H9 (cell line): ENCODE measurements around the gene BICD1. TPM values are rescaled to one million over a fixed set of nuclear protein-coding genes. Genes with fewer than 3 reads are reported as not detected.
A peak's percentile ranks its signal among the peaks of the same experiment; 100 is the strongest.

Experiments used
- DNase-seq: peaks from one replicate; pipeline ENCODE4 v3.0.0-alpha.2; 2017
- H2AFZ ChIP-seq: one replicate; pipeline ENCODE4 v1.6.1; 2013; ENCODE audit warnings: mild to moderate bottlenecking, low read length, control low read depth, moderate library complexity
- H2AK5ac ChIP-seq: 2 replicates; pipeline ENCODE4 v1.6.1; 2013; ENCODE audit warnings: low read length, control low read depth, mixed read lengths; ENCODE audit not compliant: insufficient read length
- H2BK120ac ChIP-seq: one replicate; pipeline ENCODE4 v1.6.1; 2013; ENCODE audit warnings: low read depth, mild to moderate bottlenecking, low read length, control low read depth, inconsistent platforms; ENCODE audit not compliant: poor library complexity, severe bottlenecking
- H2BK12ac ChIP-seq: 2 replicates; pipeline ENCODE4 v1.6.1; 2013; ENCODE audit warnings: low read length, control low read depth, mixed read lengths, low read depth; ENCODE audit not compliant: insufficient read length
- H2BK15ac ChIP-seq: 2 replicates; pipeline ENCODE4 v1.6.1; 2013; ENCODE audit warnings: low read depth, low read length, control low read depth
- H2BK20ac ChIP-seq: one replicate; pipeline ENCODE4 v1.6.1; 2013; ENCODE audit warnings: low read depth, mild to moderate bottlenecking, low read length, control low read depth, inconsistent platforms; ENCODE audit not compliant: poor library complexity, severe bottlenecking
- H2BK5ac ChIP-seq: 2 replicates; pipeline ENCODE4 v1.6.1; 2013; ENCODE audit warnings: low read length, control low read depth, mixed read lengths; ENCODE audit not compliant: insufficient read length
- H3K14ac ChIP-seq: 2 replicates; pipeline ENCODE4 v1.6.1; 2013; ENCODE audit warnings: low read length, control low read depth; ENCODE audit not compliant: insufficient read depth
- H3K18ac ChIP-seq: 2 replicates; pipeline ENCODE4 v1.6.1; 2013; ENCODE audit warnings: low read depth, mild to moderate bottlenecking, mixed read lengths, low read length, control low read depth; ENCODE audit not compliant: insufficient read length
- H3K23ac ChIP-seq: 2 replicates; pipeline ENCODE4 v1.6.1; 2013; ENCODE audit warnings: low read length, control low read depth, mixed read lengths, low read depth; ENCODE audit not compliant: insufficient read length
- H3K23me2 ChIP-seq: 2 replicates; pipeline ENCODE4 v1.6.1; 2013; ENCODE audit warnings: low read depth, mild to moderate bottlenecking, mixed read lengths, low read length, control low read depth; ENCODE audit not compliant: insufficient read length, poor library complexity, severe bottlenecking
- H3K27ac ChIP-seq: 2 replicates; pipeline ENCODE4 v1.5.1; 2013; ENCODE audit warnings: low read length, control low read depth, mixed read lengths, low read depth; ENCODE audit not compliant: insufficient read length
- H3K27me3 ChIP-seq: 2 replicates; pipeline ENCODE4 v1.6.1; 2013; ENCODE audit warnings: low read length, control low read depth, inconsistent platforms; ENCODE audit not compliant: insufficient read depth
- H3K4ac ChIP-seq: 2 replicates; pipeline ENCODE4 v1.6.1; 2013; ENCODE audit warnings: low read depth, mild to moderate bottlenecking, control low read depth, inconsistent platforms, low read length, moderate library complexity
- H3K4me1 ChIP-seq: 2 replicates; pipeline ENCODE4 v1.6.1; 2013; ENCODE audit warnings: low read length, control low read depth, inconsistent platforms; ENCODE audit not compliant: insufficient read depth
- H3K4me2 ChIP-seq: 2 replicates; pipeline ENCODE4 v1.6.1; 2013; ENCODE audit warnings: low read length, control low read depth, mixed read lengths; ENCODE audit not compliant: insufficient read length, insufficient read depth
- H3K56ac ChIP-seq: 2 replicates; pipeline ENCODE4 v1.6.1; 2013; ENCODE audit warnings: low read depth, mild to moderate bottlenecking, mixed read lengths, low read length, control low read depth; ENCODE audit not compliant: insufficient read length
- H3K79me1 ChIP-seq: 2 replicates; pipeline ENCODE4 v1.6.1; 2013; ENCODE audit warnings: low read depth, mild to moderate bottlenecking, moderate library complexity, low read length, control low read depth, inconsistent platforms; ENCODE audit not compliant: insufficient read depth, poor library complexity, severe bottlenecking
- H3K79me2 ChIP-seq: 2 replicates; pipeline ENCODE4 v1.6.1; 2013; ENCODE audit warnings: low read length, control low read depth, inconsistent platforms; ENCODE audit not compliant: insufficient read depth
- H3K9ac ChIP-seq: 2 replicates; pipeline ENCODE4 v1.6.1; 2013; ENCODE audit warnings: low read length, control low read depth, mixed read lengths; ENCODE audit not compliant: insufficient read length; ENCODE audit errors: extremely low read depth
- H3K9me3 ChIP-seq: one replicate; pipeline ENCODE4 v1.6.1; 2013; ENCODE audit warnings: low read depth, low read length, inconsistent platforms; ENCODE audit not compliant: control insufficient read depth
- H3T11ph ChIP-seq: one replicate; pipeline ENCODE4 v1.6.1; 2013; ENCODE audit warnings: mild to moderate bottlenecking, low read length, control low read depth, inconsistent platforms
- H4K20me1 ChIP-seq: one replicate; pipeline ENCODE4 v1.6.1; 2013; ENCODE audit not compliant: control insufficient read depth, insufficient read length, insufficient read depth
- H4K5ac ChIP-seq: 2 replicates; pipeline ENCODE4 v1.6.1; 2013; ENCODE audit warnings: low read depth, mild to moderate bottlenecking, mixed read lengths, low read length, control low read depth; ENCODE audit not compliant: insufficient read length
- H4K8ac ChIP-seq: replicated peaks from 2 replicates; pipeline ENCODE4 v1.6.1; 2013; ENCODE audit warnings: low read length, control low read depth, mixed read lengths, low read depth; ENCODE audit not compliant: insufficient read length
- H4K91ac ChIP-seq: 2 replicates; pipeline ENCODE4 v1.6.1; 2013; ENCODE audit warnings: low read depth, mild to moderate bottlenecking, moderate library complexity, mixed read lengths, low read length, control low read depth; ENCODE audit not compliant: insufficient read length
- H3K27ac Mint-ChIP-seq, 3 experiments: 2 replicates in 2 of 3; 3 replicates in 1 of 3; pipeline ENCODE4 v1.8.0; 2020 to 2021; ENCODE audit warnings: mixed read lengths in 3 of 3, mild to moderate bottlenecking in 1 of 3, moderate library complexity in 1 of 3
- H3K27me3 Mint-ChIP-seq: 2 replicates; pipeline ENCODE4 v1.8.0; 2021; ENCODE audit warnings: low read depth, mild to moderate bottlenecking, moderate library complexity, mixed read lengths
- H3K36me3 Mint-ChIP-seq, 3 experiments: 2 replicates in 2 of 3; 3 replicates in 1 of 3; pipeline ENCODE4 v1.8.0; 2020 to 2021; ENCODE audit warnings: low read depth in 3 of 3, mixed read lengths in 3 of 3; ENCODE audit not compliant: insufficient read depth in 1 of 3
- H3K4me1 Mint-ChIP-seq, 2 experiments: 2 replicates each; pipeline ENCODE4 v1.8.0; 2020; ENCODE audit warnings: mixed read lengths in 2 of 2
- H3K4me3 Mint-ChIP-seq, 2 experiments: 2 replicates in 1 of 2; 3 replicates in 1 of 2; pipeline ENCODE4 v1.8.0; 2020 to 2021; ENCODE audit warnings: mild to moderate bottlenecking in 2 of 2, mixed read lengths in 2 of 2, moderate library complexity in 1 of 2
- H3K9me3 Mint-ChIP-seq, 2 experiments: 2 replicates in 1 of 2; 3 replicates in 1 of 2; pipeline ENCODE4 v1.8.0; 2020; ENCODE audit warnings: mild to moderate bottlenecking in 2 of 2, mixed read lengths in 2 of 2, moderate library complexity in 1 of 2
- WGBS: extraction: QIAGEN DNeasy Blood & Tissue Kit; methylation state at CpG from one replicate; pipeline ENCODE4 v1.1.7; 2013; ENCODE audit warnings: missing lambda C conversion rate, low lambda C conversion rate, mixed read lengths; ENCODE audit not compliant: insufficient read length; ENCODE audit errors: extremely low coverage; 5-methylcytosine and 5-hydroxymethylcytosine counted together
- total RNA-seq: library from RNA; stranded (reverse); gene quantifications from 2 replicates; pipeline ENCODE4 v1.2.1, GENCODE V29; 2021
- TF ChIP-seq, protein P1 (sequence below): fragments of 200-600 bp; sonication (generic); conservative IDR thresholded peaks from 3 replicates; pipeline ENCODE4 v1.8.0; 2021; ENCODE audit warnings: antibody characterized with exemption, mild to moderate bottlenecking

The BICD1 gene
- total RNA-seq, 1 experiment from 2014 or later: 134 TPM

DNA sequence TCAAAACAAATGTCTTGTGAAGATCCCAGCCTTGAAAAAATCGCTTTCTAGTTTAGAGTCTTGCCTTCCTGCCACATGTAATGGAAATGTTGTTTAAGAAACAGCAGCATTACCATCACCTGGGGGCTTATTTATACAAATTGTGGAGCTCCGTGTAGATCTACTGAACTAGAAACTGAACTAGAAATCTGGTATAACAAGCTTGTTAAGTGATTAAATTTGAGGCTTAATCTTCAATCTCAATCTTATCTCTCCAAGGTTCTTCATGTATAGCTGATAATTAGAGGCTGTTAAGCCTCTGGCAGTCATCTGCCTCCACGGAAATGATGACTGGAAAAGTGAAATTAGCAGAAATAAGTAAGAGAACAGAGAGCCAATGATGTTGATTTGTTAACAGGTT is 200.7 kb downstream of the BICD1 start:
- Histone ChIP-seq H3T11ph (no peak overlapping the region), H3K27me3 (no peaks in the 10 kb centered on the region), H3K9me3 (no peaks in the 10 kb centered on the region), H2BK5ac (no peak overlapping the region), H4K5ac (no peak overlapping the region), H4K20me1 (no peaks in the 10 kb centered on the region), H3K79me1 (no peaks in the 10 kb centered on the region), H2BK120ac (no peak overlapping the region), H2BK20ac (no peak overlapping the region), H3K9ac (no peak overlapping the region), H3K23ac (no peak overlapping the region), H3K4ac (no peak overlapping the region), H3K56ac (no peak overlapping the region), H4K91ac (no peak overlapping the region), H3K23me2 (no peaks in the 10 kb centered on the region), H3K4me1 (no peaks in the 10 kb centered on the region), H3K18ac (no peak overlapping the region), H4K8ac (no peak overlapping the region), H3K27ac (no peak overlapping the region), H3K4me2 (no peak overlapping the region), H3K79me2 (no peaks in the 10 kb centered on the region), H2BK12ac (no peak overlapping the region), H3K14ac (no peak overlapping the region), H2AK5ac (no peak overlapping the region), H2AFZ (no peak overlapping the region), H2BK15ac (no peak overlapping the region)
- Mint-ChIP-seq H3K36me3 (peaks cover 7 to 47% (median 29%) of the 10 kb centered on the region in 3 experiments), H3K4me1 (peaks cover 11 to 22% of the 10 kb centered on the region in 2 experiments), H3K27me3 (no peaks in the 10 kb centered on the region), H3K9me3 (no peaks in the 10 kb centered on the region), H3K27ac (peak overlapping the region in 1 of 3 experiments; percentile 85; a peak in 2 of 7 replicates), H3K4me3 (no peak overlapping the region)
- TF ChIP-seq, protein P1, sequence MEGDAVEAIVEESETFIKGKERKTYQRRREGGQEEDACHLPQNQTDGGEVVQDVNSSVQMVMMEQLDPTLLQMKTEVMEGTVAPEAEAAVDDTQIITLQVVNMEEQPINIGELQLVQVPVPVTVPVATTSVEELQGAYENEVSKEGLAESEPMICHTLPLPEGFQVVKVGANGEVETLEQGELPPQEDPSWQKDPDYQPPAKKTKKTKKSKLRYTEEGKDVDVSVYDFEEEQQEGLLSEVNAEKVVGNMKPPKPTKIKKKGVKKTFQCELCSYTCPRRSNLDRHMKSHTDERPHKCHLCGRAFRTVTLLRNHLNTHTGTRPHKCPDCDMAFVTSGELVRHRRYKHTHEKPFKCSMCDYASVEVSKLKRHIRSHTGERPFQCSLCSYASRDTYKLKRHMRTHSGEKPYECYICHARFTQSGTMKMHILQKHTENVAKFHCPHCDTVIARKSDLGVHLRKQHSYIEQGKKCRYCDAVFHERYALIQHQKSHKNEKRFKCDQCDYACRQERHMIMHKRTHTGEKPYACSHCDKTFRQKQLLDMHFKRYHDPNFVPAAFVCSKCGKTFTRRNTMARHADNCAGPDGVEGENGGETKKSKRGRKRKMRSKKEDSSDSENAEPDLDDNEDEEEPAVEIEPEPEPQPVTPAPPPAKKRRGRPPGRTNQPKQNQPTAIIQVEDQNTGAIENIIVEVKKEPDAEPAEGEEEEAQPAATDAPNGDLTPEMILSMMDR: no peak
- DNase-seq: no peak
- WGBS: no CpG with 5 or more reads among the region's 3 CpGs
